GM19328 (cell line): ENCODE data around the gene EYA2.
"Not testable (repeated sequence)": the region's sequence is repeated elsewhere in the genome, so short reads cannot be mapped to it uniquely, and the experiment has no call there.

Experiments
- ATAC-seq: cut with Tn5 transposase; IDR thresholded peaks from one replicate; pipeline ENCODE4 v1.9.1; 2021; ENCODE audit warnings: mild to moderate bottlenecking, moderate library complexity; ENCODE audit not compliant: unreplicated experiment

EYA2 gene

DNA sequence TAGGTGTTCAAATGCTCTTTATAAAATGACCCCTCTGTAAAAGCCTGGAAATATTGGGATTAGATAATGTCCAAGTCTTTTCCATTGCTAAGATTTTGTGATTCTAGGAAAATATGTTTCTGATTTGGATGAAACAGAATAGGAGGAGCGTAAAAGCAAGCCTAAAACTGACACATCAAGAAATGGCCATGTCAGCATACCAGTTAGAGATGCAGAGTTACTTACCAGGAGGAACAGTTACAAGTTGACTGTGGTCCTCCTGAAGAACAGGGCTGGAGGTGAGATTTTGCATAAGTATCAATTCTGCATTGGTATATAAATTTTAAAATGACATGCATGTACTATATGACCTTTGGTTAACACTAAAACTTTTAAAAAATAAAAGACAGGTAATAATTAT, 35.3 kb downstream of the EYA2 start:
- no peak for ATAC-seq

DNA sequence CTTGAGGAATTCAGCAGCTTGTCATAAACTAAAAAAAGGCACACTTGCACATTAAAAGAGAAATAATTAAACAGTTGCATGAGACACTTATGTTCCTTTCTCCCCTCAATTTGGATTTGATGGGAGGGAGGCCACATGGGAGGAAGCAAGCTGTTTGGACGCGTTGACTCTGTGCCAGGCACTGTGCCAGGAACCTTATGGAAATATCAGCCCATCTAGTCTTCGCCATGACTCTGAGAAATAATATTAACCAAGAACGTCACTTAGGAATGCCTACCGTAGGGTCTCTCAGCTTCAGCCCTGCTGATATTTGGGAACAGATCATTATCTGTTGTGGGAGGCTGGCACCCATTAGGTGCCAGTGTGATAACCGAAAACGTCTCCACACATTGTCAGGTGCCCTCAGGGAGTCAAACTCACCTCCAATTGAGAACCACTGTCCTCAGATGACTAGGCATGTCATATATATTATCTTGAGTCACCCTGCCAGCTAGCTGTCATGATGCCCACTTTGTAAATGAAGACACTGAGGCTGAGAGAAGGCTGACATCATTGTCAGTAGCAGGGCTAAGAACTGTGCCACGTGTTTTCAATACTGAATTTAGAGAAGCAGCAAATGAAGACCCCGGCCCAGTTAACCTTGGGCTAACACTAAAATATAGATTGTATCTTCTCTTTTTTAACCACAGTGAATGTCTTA, 36.1 kb downstream of the EYA2 start:
- no peak for ATAC-seq

DNA sequence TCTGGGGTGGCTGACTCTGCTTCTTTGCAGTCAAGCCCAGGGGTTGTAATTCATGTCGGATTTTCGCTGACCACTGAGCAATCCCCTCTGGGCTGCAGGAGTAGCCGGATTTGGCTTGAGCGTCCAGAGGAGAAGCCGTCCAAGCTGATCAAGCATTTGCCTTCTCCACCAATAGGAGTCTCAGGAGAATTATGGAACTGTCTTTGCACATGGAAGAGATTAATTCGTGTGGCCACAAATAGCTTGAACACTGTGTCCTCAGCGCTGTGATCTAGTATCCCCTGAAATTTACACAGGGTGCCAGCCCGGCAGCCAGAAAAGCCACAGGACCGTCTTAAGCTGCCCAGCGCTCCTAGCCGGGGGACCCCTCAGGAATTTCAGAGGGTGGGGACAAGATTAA, 37.1 kb downstream of the EYA2 start:
- no peak for ATAC-seq

DNA sequence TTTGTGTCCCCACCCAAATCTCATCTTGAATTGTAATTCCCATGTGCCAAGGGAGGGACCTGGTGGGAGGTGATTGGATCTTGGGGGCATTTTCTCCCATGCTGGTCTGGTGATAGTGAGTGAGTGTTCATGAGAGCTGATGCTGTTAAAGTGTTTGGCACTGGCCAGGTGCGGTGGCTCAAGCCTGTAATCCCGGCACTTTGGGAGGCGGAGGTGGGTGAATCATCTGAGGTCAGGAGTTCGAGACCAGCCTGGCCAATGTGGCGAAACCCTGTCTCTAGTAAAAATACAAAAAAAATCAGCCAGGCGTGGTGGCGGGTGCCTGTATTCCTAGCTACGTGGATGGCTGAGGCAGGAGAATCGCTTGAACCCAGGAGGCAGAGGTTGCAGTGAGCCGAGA, 37.8 kb downstream of the EYA2 start:
- ATAC-seq: not testable (repeated sequence)

DNA sequence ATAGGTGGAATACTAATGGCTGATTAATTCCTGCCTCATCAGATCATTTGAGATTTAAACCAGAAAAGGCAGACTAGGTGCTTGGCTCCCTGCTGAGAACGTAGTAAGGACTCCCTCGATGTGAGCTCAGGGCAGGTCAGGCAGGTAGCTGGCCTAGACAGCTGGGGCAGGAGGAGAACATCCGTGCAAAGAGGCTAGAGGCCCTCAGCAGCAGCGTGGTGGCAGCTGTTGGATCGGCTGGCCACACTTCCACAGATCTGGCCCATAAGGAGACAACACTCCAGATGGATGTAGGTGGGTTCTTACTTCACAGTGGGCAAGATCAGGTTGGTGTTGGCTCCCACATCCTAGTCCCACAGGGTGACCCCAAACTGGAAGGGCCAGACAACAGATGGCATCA, 38.5 kb downstream of the EYA2 start:
- ATAC-seq: no peak

DNA sequence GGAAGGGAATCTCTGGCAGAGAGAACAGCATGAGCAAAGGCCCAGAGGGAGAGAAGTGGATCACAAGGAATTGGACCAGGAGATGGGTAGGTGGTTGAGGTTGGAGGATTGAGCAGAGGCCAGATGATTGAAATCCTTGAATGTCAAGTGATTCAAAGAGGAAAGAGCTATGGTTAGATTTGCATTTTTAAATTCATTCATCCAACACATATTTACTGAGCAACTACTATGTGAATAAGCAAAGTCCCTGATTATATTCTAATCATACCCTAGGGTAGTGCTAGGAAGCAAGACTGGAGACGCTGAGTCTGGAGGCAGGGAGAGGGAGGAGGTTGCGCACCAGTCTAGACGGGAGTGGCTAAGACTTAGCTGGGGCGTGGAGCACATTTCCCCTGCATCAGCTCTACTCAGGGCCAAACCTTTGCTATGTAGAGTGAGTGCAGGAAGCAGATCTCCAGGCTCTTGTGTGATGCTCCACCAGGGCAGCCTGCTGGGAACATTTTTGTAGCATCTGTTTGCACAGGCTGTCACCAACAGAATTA, 40.2 kb downstream of the EYA2 start:
- no peak for ATAC-seq

DNA sequence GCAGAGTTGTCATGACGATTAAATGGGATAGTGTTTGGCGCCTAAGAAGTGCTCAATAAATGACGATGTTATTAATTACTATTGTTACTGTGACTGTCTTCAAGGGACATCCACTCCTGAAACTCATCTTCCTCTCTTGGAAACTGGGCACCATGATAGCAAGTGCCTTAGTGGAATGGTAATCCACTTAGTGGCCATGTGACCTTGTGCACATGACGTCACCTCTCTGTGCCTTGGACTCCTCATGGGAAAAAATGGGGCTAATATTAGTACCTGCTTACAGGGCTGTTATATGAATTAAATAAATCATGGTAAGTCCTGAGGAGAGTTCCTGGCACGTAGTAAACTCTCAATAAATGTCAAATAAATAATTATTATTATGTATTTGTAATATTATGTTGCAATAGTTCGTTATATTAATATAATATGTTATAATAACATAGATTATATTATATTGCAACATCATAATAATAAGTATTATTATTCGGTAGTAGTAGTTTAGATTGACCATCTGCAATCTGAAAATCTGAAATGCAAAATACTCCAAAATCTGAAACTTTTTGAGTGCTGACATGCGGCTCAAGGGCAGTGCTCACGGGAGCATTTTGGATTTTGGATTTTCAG, 40.9 kb downstream of the EYA2 start:
- ATAC-seq: no peak

DNA sequence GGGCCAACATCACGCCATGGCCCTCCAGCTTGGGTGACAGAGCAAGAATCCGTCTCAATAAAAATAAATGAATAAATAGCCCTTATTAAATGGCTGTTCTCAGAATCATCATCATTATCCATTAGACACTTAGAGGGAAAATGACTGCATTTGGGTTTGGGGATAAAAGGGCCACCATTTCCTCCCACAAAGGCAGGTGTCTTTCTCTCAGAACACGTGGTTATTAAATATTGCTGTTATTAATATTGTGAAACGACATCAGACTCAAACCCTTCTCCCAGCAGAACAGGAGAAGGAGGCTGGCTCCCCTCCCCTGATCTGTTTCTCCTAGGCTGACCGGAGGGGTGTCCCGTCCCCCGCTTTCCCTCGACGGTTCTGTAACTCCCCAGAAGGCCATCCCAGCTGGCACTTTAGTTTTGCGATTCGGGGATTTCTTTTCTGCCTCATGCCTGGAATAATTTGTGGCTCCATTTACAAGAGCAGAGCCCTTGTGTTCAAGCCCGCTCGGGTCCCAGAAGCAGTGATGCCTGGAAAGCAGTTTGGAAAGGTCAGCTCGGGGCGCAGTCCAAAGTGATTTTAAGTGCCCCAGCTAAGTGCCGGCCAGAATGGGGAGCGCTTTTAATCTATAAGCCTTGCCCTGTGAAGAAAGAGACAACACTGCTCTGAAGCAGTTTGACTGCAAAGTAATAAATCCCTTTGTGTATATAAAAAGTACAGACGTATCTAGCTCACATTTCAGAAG, 41.9 kb downstream of the EYA2 start:
- no peak for ATAC-seq

DNA sequence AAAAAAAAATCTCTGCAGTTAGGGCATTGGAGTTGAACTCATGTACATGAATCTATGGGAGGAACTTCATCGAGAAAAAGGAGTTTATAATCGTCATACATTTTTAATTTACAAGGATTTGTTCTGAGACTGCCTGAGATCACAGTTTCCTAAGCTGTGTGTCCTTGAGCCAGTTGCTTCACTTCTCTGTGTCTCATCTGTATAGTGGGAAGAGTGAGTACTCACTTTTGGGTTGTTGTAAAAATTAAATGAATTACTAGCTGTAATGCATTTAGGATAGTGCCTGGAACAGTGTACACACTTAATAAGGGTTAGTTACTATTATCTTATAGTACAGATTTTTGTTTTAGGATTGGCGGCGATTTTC, 42.5 kb downstream of the EYA2 start:
- no peak for ATAC-seq

DNA sequence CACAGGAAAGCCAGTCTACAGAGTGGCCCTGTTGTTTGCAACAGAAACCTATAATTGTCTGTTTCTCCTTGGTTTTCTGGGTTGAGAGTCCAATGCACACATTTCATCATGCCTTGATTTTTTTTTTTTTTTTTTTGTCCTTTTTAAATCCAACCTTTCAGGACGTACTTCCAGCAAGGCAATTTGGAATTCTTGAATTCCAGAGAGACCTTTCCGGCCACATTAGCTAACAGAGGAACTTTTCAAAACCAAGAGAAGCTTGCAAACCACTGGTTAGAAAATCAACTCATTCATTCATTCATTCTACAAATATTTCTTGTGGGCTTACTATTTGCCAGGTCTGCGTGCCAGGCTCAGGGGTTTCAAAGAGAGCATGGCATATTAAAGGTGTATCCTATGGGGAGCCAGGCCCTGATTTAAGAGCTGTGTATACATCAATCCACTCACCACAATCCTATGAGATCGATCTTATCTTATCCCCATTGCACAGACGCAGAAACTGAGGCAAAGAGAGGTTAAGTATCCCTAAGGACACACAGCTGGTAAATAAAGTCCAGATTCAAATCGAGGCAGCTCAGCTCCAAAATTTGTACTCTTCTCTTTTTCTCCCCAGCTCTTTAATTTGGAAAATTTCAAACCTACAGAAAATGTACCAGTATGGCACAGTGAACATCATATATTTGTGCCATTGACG, 43.0 kb downstream of the EYA2 start:
- no peak for ATAC-seq

DNA sequence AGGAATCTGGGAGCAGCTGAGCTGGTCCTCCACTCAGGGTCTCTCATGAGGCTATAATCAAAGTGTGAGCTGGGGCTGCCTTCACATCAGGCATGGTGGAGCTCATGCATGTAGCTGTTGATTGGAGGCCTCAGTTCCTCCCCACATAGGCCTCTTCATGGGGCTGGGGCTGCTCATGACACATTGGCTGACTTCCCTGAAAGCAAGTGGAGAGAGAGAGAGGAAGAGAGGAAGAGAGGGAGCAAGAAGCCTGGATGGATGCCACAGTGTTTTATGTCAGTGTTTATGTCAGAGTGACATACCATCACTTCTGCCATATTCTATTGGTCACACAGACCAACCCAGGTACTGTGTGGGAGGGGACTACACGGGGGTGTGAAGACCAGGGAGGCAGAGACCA, 43.8 kb downstream of the EYA2 start:
- ATAC-seq: no peak

DNA sequence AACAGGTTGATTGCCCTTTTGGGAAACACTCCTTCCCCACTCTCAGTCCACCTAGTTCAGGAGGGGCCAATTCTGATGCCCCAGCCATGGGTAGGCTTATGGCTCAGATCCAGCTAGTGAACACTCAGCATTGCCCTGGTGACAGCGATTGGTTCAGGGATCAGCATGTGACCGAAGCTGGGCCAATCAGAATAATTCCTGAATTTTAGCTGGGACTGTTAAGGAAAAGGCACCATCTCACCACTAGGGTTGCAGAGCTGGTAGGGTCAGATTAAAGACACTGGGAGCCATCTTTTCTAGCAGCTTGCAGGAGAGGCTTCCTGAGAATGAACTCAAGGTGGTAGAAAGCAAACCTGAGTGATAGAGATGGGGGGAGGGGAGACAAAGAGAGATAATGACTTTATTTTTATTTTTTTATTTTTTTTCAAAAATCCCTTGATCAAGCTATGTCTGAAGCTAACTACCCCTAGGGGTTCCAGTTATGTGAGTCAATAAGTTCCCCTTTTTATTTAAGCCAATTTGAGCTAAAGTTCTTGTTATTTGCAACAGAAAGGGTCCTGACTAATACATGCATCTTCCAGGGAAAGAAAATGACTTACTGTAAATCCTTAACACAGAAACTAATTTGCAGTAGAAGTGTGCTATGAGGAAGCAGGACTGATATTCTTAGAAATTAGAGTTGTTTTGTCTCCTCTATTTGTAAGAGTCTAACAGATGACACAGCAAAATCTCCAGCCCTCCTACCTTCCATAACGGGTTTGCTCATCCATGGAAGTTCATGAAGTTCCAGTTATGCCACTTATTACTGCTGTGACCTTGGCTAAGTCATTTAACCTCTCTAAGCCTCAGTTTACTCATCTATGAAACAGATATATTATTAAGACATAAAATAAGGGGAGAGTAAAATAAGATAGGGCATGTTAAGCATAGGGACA, 44.7 kb downstream of the EYA2 start:
- no peak for ATAC-seq

DNA sequence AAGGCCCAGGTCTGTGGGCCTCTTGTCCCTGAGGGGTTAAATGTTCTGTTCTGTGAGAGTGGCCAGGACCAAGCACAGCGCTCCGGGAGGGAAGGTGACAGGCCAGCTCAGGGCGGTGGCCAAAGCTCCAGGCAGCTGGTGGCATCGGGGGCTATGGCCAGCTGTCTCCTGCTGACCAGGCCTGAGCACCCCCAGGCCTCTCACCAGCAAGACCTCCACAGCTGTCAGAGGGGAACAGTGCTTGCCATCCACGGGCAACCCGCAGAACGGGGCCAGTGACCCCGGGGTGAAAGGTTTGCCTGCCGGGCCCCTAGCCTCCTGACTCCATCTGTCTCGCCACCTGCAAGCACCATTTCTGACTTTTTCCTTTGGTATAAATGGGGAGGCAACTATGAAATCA, 46.0 kb downstream of the EYA2 start:
- ATAC-seq: no peak

DNA sequence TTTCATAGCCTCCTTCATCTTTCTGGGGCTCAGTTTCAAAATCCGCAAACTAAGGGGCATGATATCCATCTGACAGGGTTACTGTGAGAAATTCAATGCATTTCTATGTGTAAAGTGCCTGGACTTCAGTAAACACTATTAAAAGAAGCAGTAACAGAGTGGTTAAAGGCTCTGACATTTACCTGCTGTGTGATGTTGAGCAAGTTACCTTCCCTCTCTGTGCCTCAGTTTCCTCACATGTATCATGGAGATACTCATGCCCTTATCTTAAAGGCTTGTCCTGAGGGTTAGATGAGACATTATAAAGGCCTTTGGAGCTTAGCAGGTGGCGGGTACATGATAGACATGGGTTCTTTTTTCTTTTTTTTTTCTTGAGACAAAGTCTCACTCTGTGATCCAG, 46.8 kb downstream of the EYA2 start:
- ATAC-seq: no peak

DNA sequence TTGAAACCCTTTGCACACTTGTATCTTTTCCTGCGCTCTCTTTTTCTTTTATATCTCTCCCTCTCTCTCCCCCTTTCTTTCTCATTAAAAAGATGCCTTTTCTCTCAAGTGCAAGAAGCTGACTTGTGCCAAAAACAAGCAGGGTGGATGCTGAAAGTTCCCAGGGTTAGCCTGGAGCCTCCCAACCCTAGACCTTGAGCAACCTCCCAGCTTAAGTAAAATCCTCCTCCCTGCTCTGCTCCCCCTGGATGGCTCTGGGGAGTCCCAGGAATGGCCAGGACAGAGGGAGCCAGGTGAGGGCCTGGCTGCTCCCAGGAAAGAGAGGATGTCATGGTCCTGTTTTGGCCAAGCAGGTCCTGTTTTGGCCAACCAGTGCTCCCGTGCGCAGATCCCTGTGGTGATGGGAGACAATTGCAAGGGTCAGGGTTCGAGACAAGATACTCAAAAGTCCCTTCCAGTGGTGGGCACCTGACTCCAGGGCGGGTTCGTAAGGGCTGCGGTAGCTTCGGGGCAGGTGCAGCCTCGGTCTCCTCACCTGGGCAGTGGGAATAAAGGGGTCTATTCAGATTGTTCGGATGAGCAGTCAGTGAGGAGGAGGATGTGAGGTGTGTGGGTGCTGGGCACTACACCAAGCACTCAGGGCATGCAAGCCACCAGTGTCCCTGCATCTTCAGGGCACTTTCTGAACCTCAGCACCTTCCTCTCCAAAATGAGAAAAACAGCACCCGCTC, 49.4 kb downstream of the EYA2 start:
- ATAC-seq: no peak

DNA sequence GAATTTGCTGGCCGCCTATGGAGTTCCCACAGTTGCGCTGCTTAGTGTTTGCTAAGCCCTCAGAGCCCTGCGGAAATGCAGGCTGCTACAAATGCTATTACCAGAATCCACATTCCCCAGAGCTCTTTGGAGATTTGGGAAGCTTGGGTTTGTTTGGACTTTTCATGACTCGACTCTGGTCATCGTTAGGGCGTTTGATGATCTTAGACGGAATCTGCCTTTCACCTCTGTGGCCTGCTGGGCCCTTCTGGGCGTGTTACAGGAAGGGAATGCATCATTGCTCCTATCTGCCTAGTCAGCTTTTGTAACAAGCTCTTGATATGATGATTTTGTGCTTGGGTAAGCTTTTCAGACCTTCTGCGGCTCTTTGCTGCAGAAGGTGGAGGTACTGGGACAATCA, 50.8 kb downstream of the EYA2 start:
- no peak for ATAC-seq

DNA sequence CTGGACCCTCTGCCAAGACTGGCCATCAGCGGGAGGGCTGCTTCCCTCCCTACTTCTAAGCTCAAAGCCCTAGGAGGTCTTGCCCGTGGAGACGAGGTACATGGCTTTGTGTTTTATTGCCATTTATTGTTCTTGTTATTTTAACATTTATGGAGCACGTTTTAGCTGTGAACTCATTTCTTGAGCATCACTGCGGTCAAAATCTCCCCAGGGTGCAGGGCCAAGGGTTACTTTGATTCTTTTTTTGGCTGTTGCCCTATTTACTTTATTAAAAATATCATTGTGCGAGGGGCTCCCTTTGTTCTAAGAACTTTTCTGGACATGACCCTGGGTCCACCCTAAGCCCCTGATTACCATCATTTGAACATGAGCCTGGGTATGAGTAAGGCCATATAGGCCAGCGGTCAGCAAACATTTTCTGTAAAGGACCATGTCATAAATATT, 51.6 kb downstream of the EYA2 start:
- no peak for ATAC-seq

DNA sequence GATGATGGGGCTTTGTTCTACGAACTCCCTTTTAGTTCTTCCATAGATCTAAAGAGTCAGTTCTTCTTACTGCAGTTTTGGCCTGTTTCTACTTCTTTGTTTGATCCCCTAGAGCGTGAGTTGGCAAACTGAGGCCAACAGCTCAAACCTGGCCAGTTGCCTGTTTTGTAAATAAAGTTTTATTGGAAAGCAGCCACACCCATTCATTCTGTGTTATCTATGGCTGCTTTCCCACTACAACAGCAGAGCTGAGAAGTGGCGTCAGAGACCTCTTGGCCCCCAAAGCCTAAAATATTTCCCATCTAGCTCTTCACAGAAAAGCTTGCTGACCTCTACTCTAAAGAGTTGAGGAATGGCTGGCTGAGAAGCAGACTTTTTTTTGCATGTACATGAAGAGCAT, 52.2 kb downstream of the EYA2 start:
- ATAC-seq: no peak

DNA sequence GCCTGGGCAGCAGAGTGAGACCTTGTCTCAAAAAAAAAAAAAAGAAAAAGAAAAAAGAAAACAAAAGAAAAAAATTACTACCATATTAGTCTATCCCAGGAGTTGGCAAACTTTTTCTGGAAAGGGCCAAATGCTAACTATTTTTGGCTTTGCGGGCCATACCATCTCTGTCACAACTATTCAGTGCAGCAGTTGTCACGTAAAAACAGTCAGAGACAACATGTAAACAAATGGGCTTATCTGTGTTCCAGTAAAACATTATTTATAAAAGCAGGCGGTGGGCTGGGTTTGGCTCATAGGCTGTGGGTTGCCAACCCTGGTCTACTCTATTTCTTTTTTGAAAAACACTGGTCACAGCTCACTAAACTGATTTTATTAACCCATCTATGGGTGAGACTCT, 53.4 kb downstream of the EYA2 start:
- no peak for ATAC-seq

DNA sequence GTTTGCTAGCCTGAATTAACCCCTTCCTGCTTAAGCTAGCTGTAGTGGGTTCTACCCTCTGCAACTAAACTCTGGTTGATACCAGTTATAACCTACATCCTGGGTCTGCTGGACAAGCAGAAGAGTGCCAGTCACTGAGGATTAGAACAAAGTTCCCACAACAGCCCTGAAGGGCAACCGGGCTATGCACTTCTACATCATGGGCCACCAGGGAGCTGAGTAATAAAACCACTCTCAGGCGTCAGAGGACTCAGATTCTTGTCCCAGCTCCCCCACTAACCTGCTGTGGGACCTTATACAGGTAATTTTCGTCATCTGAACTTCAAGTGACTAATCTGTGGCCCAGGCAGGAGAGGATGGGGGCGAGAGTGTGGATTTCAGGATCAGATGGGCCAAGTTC, 56.8 kb downstream of the EYA2 start:
- ATAC-seq: no peak
